Uterus (tissue), 2 donors: ENCODE results near the gene NTF4.
"Not testable (repeated sequence)": the region's sequence is repeated elsewhere in the genome, so short reads cannot be mapped to it uniquely, and the experiment has no call there.

Experiments used
- POLR2A ChIP-seq, 2 donors: fragments of 450-650 bp; IDR thresholded peaks; one replicate each; pipeline ENCODE4 v1.6.1; 2016; ENCODE audit warnings: antibody characterized with exemption in 2 of 2, mild to moderate bottlenecking in 1 of 2, moderate library complexity in 1 of 2
- TF ChIP-seq, protein P1 (sequence below), 4 experiments: fragments of 200-600 bp in 2 of 4; fragments of 450-650 bp in 2 of 4; sonication (generic) in 2 of 4; IDR thresholded peaks; one replicate each; pipeline ENCODE4 v1.5.1; 2016 to 2019; ENCODE audit warnings: antibody characterized with exemption in 4 of 4, mild to moderate bottlenecking in 2 of 4, moderate library complexity in 1 of 4

DNA sequence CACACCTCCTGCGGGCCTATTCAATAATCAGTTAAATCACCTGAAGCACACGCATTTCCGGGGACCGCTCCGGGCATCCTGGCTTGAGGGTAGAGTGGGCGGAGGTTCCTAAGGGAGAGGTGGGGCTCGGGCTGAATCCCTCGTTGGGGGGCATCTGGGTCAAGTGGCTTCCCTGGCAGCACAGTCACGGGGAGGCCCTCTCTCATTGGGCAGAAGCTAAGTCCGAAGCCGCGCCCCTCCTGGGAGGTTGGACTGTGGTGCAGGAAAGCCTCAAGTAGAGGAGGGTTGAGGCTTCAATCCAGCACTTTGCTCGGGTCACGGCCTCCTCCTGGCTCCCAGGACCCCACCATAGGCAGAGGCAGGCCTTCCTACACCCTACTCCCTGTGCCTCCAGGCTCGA lies 21.1 kb downstream of the NTF4 start, which contains the start of gene CGB5:
- TF ChIP-seq, protein P1, sequence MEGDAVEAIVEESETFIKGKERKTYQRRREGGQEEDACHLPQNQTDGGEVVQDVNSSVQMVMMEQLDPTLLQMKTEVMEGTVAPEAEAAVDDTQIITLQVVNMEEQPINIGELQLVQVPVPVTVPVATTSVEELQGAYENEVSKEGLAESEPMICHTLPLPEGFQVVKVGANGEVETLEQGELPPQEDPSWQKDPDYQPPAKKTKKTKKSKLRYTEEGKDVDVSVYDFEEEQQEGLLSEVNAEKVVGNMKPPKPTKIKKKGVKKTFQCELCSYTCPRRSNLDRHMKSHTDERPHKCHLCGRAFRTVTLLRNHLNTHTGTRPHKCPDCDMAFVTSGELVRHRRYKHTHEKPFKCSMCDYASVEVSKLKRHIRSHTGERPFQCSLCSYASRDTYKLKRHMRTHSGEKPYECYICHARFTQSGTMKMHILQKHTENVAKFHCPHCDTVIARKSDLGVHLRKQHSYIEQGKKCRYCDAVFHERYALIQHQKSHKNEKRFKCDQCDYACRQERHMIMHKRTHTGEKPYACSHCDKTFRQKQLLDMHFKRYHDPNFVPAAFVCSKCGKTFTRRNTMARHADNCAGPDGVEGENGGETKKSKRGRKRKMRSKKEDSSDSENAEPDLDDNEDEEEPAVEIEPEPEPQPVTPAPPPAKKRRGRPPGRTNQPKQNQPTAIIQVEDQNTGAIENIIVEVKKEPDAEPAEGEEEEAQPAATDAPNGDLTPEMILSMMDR (IDR thresholded peaks at IDR 0.05), result not testable (repeated sequence)
- TF ChIP-seq POLR2A (IDR thresholded peaks at IDR 0.05), result not testable (repeated sequence)
